HepG2 (cell line): ENCODE data around the gene ZNF324B. TPM values are rescaled to one million over a fixed set of nuclear protein-coding genes. Genes with fewer than 3 reads are reported as not detected.

ENCODE experiments used
- KLF15 ChIP-seq: sonication (generic); formaldehyde crosslinking; IDR thresholded peaks from 2 replicates; pipeline ENCODE4 v1.8.1; 2023; ENCODE audit warnings: borderline replicate concordance, mild to moderate bottlenecking, inconsistent platforms, missing genetic modification reagents, mixed read lengths
- POLR2AphosphoS2 ChIP-seq: IDR thresholded peaks from 2 replicates; pipeline ENCODE4 v1.6.1; 2011; ENCODE audit warnings: low read depth, low read length, improper control_type of control experiment
- REST ChIP-seq, 2 experiments: IDR thresholded peaks; 2 replicates each; pipeline ENCODE4 v1.6.1; 2011 to 2012; ENCODE audit warnings: low read length in 2 of 2, borderline replicate concordance in 1 of 2, low read depth in 1 of 2, mild to moderate bottlenecking in 1 of 2, moderate library complexity in 1 of 2
- USF2 ChIP-seq, 2 experiments: sonication (generic) in 1 of 2; formaldehyde crosslinking in 1 of 2; IDR thresholded peaks; 2 replicates each; pipeline versions ENCODE4 v1.5.1 to v1.6.1; 2011 to 2020; ENCODE audit warnings: borderline replicate concordance in 1 of 2, low read depth in 1 of 2, low read length in 1 of 2, mild to moderate bottlenecking in 1 of 2, missing genetic modification reagents in 1 of 2, moderate library complexity in 1 of 2
- ZBTB38 ChIP-seq: sonication (generic); formaldehyde crosslinking; IDR thresholded peaks from 2 replicates; pipeline ENCODE4 v1.5.1; 2020; ENCODE audit warnings: mild to moderate bottlenecking, missing genetic modification reagents
- ZNF670 ChIP-seq: sonication (generic); formaldehyde crosslinking; IDR thresholded peaks from 2 replicates; pipeline ENCODE4 v1.8.0; 2022; ENCODE audit warnings: mild to moderate bottlenecking, missing genetic modification reagents, borderline replicate concordance
- polyA plus RNA-seq, 8 experiments: library from polyadenylated mRNA; depleted of rRNA in 3 of 8; stranded (reverse) in 7 of 8; unstranded in 1 of 8; fragments of >200 nt; fragmentation: Illumina TruSeq in 4 of 8; extraction: Trizol in 4 of 8; gene quantifications; 2 replicates each; pipeline versions ENCODE4 v1.2.1 to v1.2.3, GENCODE V29; 2011 to 2016; ENCODE audit warnings: low read depth in 4 of 8, missing spikeins in 1 of 8, mixed read lengths in 1 of 8; ENCODE audit not compliant: insufficient read depth in 1 of 8
- total RNA-seq, 5 experiments: library from RNA; depleted of rRNA; stranded (reverse); fragments of >200 nt; fragmentation: Illumina TruSeq; extraction: Trizol; gene quantifications; 2 replicates each; pipeline ENCODE4 v1.2.3, GENCODE V29; 2016; ENCODE audit warnings: low read depth in 1 of 5

Gene ZNF324B
- total and polyA plus RNA-seq, 2 of the 13 experiments (the other 11 are each of a cell fraction or from before 2014, with no cell fraction given), result 0.53 to 3.0 TPM

- no peak for TF ChIP-seq USF2 (IDR thresholded peaks at IDR 0.05; ENCODE audit: low read depth, low read length)
- no peak for TF ChIP-seq USF2 (CRISPR knock-in tag; IDR thresholded peaks at IDR 0.05; ENCODE audit: borderline replicate concordance)
- TF ChIP-seq KLF15 (CRISPR knock-in tag), result no peak
- no peak for TF ChIP-seq ZBTB38
- no peak for TF ChIP-seq ZNF670 (CRISPR knock-in tag)
- no peak for TF ChIP-seq REST (IDR thresholded peaks at IDR 0.05; ENCODE audit: borderline replicate concordance in 1 of 2, low read depth in 1 of 2, low read length in 2 of 2)
- TF ChIP-seq POLR2AphosphoS2, result no peak
Observed at GRCh38 chr19:58460039-58460438, 8.6 kb downstream of the ZNF324B start (continued).
